ENCODE measurements around the gene ADARB1.

The ADARB1 gene

GRCh38 chr21:45253180-45253579 is 178.8 kb downstream of the ADARB1 start:
- no peak overlapping the region for H3K27ac Mint-ChIP-seq
- DNase-seq (no peak), ATAC-seq (no peak)
- H3K4me3 Mint-ChIP-seq, result no peak overlapping the region
- H3K4me1 Mint-ChIP-seq, result peaks cover 5% of the 10 kb centered on the region
- peaks cover 17% of the 10 kb centered on the region for H3K27me3 Mint-ChIP-seq
- no peaks in the 10 kb centered on the region for H3K9me3 Mint-ChIP-seq
- H3K36me3 Mint-ChIP-seq (ENCODE audit: low read depth), result no peaks in the 10 kb centered on the region

GRCh38 chr21:45253633-45254459 is 179.5 kb downstream of the ADARB1 start:
- H3K36me3 Mint-ChIP-seq (ENCODE audit: low read depth), result no peaks in the 10 kb centered on the region
- no peaks in the 10 kb centered on the region for H3K9me3 Mint-ChIP-seq
- H3K27ac Mint-ChIP-seq, result no peak overlapping the region
- H3K27me3 Mint-ChIP-seq, result peaks cover 17% of the 10 kb centered on the region
- no peak for DNase-seq
- peaks cover 5% of the 10 kb centered on the region for H3K4me1 Mint-ChIP-seq
- no peak overlapping the region for H3K4me3 Mint-ChIP-seq
- no peak for ATAC-seq

- no peak overlapping the region for H3K27ac Mint-ChIP-seq
- ATAC-seq, result no peak
- DNase-seq, result no peak
- H3K4me1 Mint-ChIP-seq, result peaks cover 5% of the 10 kb centered on the region
- H3K9me3 Mint-ChIP-seq, result no peaks in the 10 kb centered on the region
- H3K4me3 Mint-ChIP-seq, result no peak overlapping the region
- no peaks in the 10 kb centered on the region for H3K36me3 Mint-ChIP-seq (ENCODE audit: low read depth)
- peaks cover 15% of the 10 kb centered on the region for H3K27me3 Mint-ChIP-seq
These were observed 180.1 kb downstream of the ADARB1 start for GRCh38 chr21:45254460-45254930.

DNA sequence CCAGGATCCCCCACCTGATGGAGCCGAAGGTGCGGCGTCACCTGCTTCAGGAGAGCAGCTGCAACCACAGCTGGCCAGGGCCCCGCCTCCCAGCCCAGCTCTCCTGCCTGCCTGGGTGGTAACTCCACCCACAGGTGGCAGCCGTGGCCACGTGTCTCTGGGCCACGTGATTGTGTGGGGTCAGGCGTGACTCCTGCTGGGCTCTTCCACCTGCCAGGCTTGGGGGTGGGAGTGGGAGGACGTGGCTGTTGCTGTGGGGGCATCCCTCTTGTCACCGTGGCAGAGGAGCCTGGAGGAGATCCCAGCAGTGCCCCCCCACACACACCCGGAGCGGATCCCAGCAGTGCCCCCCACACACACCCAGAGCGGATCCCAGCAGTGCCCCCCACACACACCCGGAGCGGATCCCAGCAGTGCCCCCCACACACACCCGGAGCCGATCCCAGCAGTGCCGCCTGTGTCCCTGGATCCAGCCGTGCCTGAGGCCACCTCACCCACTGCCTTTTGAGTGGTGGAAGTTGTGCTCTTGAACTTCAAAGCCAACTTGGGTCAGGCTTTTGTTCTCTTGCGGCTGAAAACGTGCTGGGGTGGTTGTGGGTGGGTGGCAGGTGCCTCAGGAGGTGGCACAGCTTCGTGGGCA is 181.1 kb downstream of the ADARB1 start:
- Mint-ChIP-seq H3K36me3 (ENCODE audit: low read depth) (no peaks in the 10 kb centered on the region), H3K4me3 (no peak overlapping the region), H3K4me1 (peaks cover 5% of the 10 kb centered on the region), H3K27me3 (peaks cover 15% of the 10 kb centered on the region), H3K27ac (no peak overlapping the region), H3K9me3 (no peaks in the 10 kb centered on the region)
- ATAC-seq (no peak), DNase-seq (no peak)

DNA sequence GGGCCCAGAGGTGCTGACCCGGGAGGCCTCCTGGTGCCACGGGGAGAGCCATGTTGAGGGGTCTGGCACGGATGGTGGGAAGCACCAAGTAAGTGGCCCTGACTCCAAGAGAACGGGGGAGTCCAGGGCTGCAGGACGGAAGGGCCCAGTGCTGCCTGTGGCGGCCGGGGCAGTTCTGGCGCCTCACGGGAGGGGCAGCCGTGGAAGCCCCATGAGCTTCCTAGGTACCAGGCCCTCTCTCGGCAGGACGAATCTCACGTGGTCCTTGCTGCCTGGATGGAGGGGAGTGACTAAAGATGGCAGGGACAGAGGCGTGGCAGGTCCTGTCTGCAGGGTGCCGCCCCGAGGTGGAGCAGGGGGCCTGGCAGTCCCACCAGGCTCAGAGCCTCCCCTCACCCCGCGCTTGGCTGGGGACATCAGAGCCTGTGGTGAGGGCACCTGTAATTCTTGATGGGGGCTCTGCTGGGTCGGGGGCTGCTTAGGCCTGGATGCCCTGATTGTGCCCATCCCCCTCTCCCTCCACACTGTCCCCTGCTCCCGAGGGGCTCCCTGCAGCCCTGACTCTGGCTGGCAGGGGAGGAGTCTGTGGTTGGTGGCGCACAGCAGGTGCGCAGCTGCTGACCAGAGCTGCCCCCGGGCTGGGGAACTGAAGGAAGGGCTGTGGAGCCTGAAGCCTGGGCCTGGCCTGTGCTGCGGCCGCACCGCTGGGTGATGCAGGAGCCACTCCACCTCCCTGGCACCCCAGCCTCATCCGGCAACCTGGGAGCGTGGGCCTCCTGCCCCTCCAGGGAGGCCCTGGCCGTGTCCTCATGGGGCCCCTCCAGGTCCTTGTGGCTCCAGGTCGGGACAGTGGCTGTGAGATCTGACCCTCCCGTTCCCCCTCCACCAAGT is 181.9 kb downstream of the ADARB1 start:
- DNase-seq, result no peak
- H3K4me3 Mint-ChIP-seq, result no peak overlapping the region
- H3K4me1 Mint-ChIP-seq, result peaks cover 5% of the 10 kb centered on the region
- H3K36me3 Mint-ChIP-seq (ENCODE audit: low read depth), result no peaks in the 10 kb centered on the region
- ATAC-seq, result no peak
- H3K27me3 Mint-ChIP-seq, result peaks cover 15% of the 10 kb centered on the region
- no peak overlapping the region for H3K27ac Mint-ChIP-seq
- H3K9me3 Mint-ChIP-seq, result no peaks in the 10 kb centered on the region

DNA sequence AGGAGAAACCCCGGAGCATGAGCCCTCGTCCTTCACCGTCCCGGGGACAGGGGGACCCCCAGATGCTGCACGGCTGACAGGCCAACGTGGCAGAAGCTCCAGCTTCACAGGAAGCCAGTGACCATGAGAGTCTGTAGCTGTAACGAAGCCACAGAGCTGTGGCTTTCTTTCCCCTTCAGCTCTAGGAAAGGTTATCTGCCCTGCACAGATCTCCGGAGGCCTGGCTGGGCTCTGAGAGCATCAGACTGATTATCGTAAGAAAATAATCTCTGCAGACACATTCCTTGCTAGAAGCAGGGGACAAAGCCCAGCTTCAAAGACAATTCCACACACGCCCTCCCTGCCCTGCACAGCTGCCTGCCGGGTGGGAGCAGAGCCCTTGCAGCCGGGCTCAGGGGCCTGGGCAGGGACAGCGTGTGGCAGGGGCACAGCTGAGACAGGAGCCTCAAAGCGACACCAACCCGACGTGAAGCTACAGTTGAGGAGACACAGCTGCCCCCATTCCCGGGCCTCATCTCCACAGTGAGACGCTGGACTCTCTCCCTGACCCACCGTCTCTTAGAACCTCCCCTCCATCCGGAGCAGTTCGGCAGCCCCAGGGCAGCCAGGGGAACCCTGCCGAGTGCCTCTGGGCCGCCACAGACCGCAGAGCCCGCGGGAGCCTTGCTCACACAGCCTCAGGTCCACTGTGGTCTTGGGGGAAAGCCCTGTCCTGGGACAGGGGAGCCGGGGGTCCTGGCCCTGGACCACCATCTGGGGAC is 182.7 kb downstream of the ADARB1 start:
- Mint-ChIP-seq H3K9me3 (no peaks in the 10 kb centered on the region), H3K27me3 (peaks cover 12% of the 10 kb centered on the region), H3K4me3 (no peak overlapping the region), H3K4me1 (peaks cover 5% of the 10 kb centered on the region), H3K27ac (no peak overlapping the region), H3K36me3 (ENCODE audit: low read depth) (no peaks in the 10 kb centered on the region)
- DNase-seq, result no peak
- ATAC-seq, result peak; percentile 29

- H3K27me3 Mint-ChIP-seq, result peaks cover 12% of the 10 kb centered on the region
- DNase-seq, result no peak
- peaks cover 5% of the 10 kb centered on the region for H3K4me1 Mint-ChIP-seq
- no peaks in the 10 kb centered on the region for H3K36me3 Mint-ChIP-seq (ENCODE audit: low read depth)
- ATAC-seq, result no peak
- H3K9me3 Mint-ChIP-seq, result no peaks in the 10 kb centered on the region
- H3K4me3 Mint-ChIP-seq, result no peak overlapping the region
- H3K27ac Mint-ChIP-seq, result no peak overlapping the region
These were observed 183.4 kb downstream of the ADARB1 start for GRCh38 chr21:45257673-45258341.

DNA sequence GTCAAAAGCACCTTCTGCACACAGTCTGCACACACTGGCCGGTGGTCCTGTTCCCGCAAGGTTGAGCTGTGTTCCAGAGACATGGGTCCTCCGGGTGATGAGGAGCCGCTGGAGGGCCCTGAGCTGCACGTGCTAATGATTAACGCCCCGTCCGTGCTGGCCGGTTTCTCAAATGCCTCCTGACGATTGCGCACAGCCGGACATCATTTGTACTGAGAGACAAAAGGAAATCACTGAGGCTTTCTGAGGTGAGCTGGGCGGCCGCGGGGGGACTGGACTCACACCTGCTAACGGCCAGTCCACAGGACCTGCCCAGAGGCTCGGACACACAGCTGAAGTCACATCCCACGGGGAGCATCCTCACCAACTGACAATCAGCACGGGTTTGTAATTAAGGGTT is 184.1 kb downstream of the ADARB1 start:
- ATAC-seq (no peak), DNase-seq (no peak)
- no peak overlapping the region for H3K27ac Mint-ChIP-seq
- peaks cover 5% of the 10 kb centered on the region for H3K4me1 Mint-ChIP-seq
- H3K36me3 Mint-ChIP-seq (ENCODE audit: low read depth), result peaks cover 2% of the 10 kb centered on the region
- no peaks in the 10 kb centered on the region for H3K9me3 Mint-ChIP-seq
- peaks cover 12% of the 10 kb centered on the region for H3K27me3 Mint-ChIP-seq
- H3K4me3 Mint-ChIP-seq, result no peak overlapping the region

- ATAC-seq (no peak), DNase-seq (no peak)
- H3K4me1 Mint-ChIP-seq, result peaks cover 5% of the 10 kb centered on the region
- no peaks in the 10 kb centered on the region for H3K9me3 Mint-ChIP-seq
- H3K4me3 Mint-ChIP-seq, result no peak overlapping the region
- H3K27me3 Mint-ChIP-seq, result peaks cover 10% of the 10 kb centered on the region
- H3K27ac Mint-ChIP-seq, result no peak overlapping the region
- peaks cover 7% of the 10 kb centered on the region for H3K36me3 Mint-ChIP-seq (ENCODE audit: low read depth)
These were observed 184.9 kb downstream of the ADARB1 start for GRCh38 chr21:45259206-45259840.

DNA sequence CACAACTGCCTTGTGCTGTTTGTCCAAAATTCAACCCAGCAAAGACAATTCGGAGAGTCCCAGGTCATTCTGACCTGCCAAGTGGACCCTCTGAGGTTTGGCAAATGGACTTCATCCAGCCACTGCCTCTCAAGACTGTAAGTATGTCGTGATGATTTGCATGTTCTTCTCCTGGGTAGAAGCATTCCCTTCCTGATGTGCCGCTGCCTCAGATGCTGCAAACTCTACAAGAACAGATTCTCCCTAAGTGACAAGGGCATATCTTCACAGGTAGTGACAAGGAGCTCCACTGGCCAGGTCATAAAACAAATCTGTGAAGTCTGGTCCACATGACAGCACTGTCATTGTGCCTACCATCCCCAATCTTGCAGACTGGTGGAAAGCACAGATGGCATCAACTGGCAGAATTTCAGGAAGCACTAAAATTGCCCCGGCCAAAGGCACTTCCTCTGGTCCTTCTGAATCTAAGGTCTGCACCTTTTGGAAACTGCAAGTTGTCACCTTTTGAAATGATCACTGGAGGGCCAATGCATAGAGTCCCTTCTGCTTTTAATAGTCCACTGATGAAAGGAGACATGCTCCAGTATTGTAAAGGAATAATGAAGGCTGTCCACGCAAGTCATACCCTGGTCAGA is 185.9 kb downstream of the ADARB1 start:
- no peak for DNase-seq
- peaks cover 2% of the 10 kb centered on the region for H3K4me1 Mint-ChIP-seq
- peaks cover under 1% of the 10 kb centered on the region for H3K27me3 Mint-ChIP-seq
- H3K27ac Mint-ChIP-seq, result no peak overlapping the region
- H3K4me3 Mint-ChIP-seq, result no peak overlapping the region
- H3K9me3 Mint-ChIP-seq, result no peaks in the 10 kb centered on the region
- ATAC-seq, result no peak
- peaks cover 7% of the 10 kb centered on the region for H3K36me3 Mint-ChIP-seq (ENCODE audit: low read depth)

DNA sequence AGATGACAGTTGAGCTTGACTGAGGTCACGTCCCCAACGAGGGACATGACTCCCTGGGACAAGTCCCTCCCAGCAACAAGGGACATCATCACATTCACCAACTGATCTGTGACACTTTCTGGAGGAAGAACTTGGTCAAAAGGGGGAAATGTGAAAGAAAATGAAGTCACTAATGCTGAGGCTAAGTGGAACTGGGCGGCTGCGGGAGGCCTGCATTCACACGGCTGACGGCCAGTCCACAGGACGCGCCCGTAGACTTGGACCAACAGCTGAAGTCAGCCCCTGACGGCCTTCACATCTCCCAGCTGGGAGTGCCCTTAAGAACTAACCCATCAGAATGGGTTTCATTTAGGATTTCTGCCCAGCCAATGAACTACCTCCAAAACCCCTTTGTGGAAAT is 186.7 kb downstream of the ADARB1 start:
- Mint-ChIP-seq H3K4me1 (peaks cover 6% of the 10 kb centered on the region), H3K27ac (no peak overlapping the region), H3K9me3 (no peaks in the 10 kb centered on the region), H3K4me3 (no peak overlapping the region), H3K27me3 (no peaks in the 10 kb centered on the region), H3K36me3 (ENCODE audit: low read depth) (peaks cover 10% of the 10 kb centered on the region)
- no peak for ATAC-seq
- DNase-seq, result no peak

- Mint-ChIP-seq H3K36me3 (ENCODE audit: low read depth) (peaks cover 12% of the 10 kb centered on the region), H3K4me3 (no peak overlapping the region), H3K27ac (no peak overlapping the region), H3K4me1 (peaks cover 12% of the 10 kb centered on the region), H3K9me3 (no peaks in the 10 kb centered on the region), H3K27me3 (no peaks in the 10 kb centered on the region)
- ATAC-seq (no peak), DNase-seq (no peak)
These were observed 187.7 kb downstream of the ADARB1 start for GRCh38 chr21:45262041-45262581.

- Mint-ChIP-seq H3K36me3 (ENCODE audit: low read depth) (peaks cover 17% of the 10 kb centered on the region), H3K4me3 (no peak overlapping the region), H3K4me1 (peaks cover 17% of the 10 kb centered on the region), H3K9me3 (no peaks in the 10 kb centered on the region), H3K27ac (no peak overlapping the region), H3K27me3 (no peaks in the 10 kb centered on the region)
- ATAC-seq (no peak), DNase-seq (no peak)
These were observed 188.2 kb downstream of the ADARB1 start for GRCh38 chr21:45262616-45263015.

Data from activated naive CD8-positive, alpha-beta T cell treated with anti-CD3 and anti-CD28 coated beads, Interleukin-2, amount 50 U/mL, for 24 hours (primary cell).